Upper lobe of left lung (tissue), 6 donors: ENCODE data around the gene AGR3. TPM values are rescaled to one million over a fixed set of nuclear protein-coding genes. Genes with fewer than 3 reads are reported as not detected.

Source experiments
- ATAC-seq, 2 donors: fragments of 200-7000 bp; cut with Tn5 transposase; one replicate each; pipeline ENCODE4 v1.9.1; 2022; ENCODE audit warnings: mild to moderate bottlenecking in 2 of 2, moderate library complexity in 2 of 2; ENCODE audit not compliant: low FRiP score in 2 of 2
- DNase-seq, 2 donors: peaks; one replicate each; pipeline ENCODE4 v3.0.0-alpha.2; 2019 to 2020
- H3K27ac ChIP-seq, 4 donors: fragments of 200-600 bp; sonication (generic); one replicate each; pipeline ENCODE4 v1.5.1; 2016 to 2019
- H3K27me3 ChIP-seq, 4 donors: fragments of 200-600 bp; sonication (generic); one replicate each; pipeline ENCODE4 v1.5.1; 2017 to 2019
- H3K36me3 ChIP-seq, 4 donors: fragments of 200-600 bp; sonication (generic); one replicate each; pipeline ENCODE4 v1.5.1; 2016 to 2019
- H3K4me1 ChIP-seq, 4 donors: fragments of 200-600 bp; sonication (generic); one replicate each; pipeline ENCODE4 v1.5.1; 2018 to 2019
- H3K4me3 ChIP-seq, 4 donors: fragments of 200-600 bp; sonication (generic); one replicate each; pipeline ENCODE4 v1.5.1; 2017 to 2019; ENCODE audit warnings: mild to moderate bottlenecking in 2 of 4, moderate library complexity in 1 of 4
- H3K9me3 ChIP-seq, 4 donors: fragments of 200-600 bp; sonication (generic); one replicate each; pipeline ENCODE4 v1.5.1; 2018 to 2019
- EP300 ChIP-seq, 4 donors: sonication (generic); formaldehyde crosslinking; IDR thresholded peaks; one replicate each; pipeline ENCODE4 v1.5.1; 2017; ENCODE audit warnings: antibody characterized with exemption in 4 of 4, control low read depth in 2 of 4
- POLR2A ChIP-seq, 4 donors: fragments of 450-650 bp; IDR thresholded peaks; one replicate each; pipeline ENCODE4 v1.5.1; 2016 to 2017; ENCODE audit warnings: antibody characterized with exemption in 4 of 4, mild to moderate bottlenecking in 2 of 4
- POLR2AphosphoS5 ChIP-seq, 2 donors: sonication (generic); formaldehyde crosslinking; IDR thresholded peaks; one replicate each; pipeline ENCODE4 v1.5.1; 2017; ENCODE audit warnings: antibody characterized with exemption in 2 of 2
- WGBS, 2 donors: methylation state at CpG; one replicate each; pipeline ENCODE4 v1.1.5; 2017 to 2018; 5-methylcytosine and 5-hydroxymethylcytosine counted together
- total RNA-seq, 6 donors: library from RNA; depleted of rRNA in 4 of 6; stranded (reverse); fragments of >200 nt in 4 of 6; gene quantifications; one replicate each; pipeline versions ENCODE4 v1.1.0 to v1.2.1, GENCODE V29; 2016 to 2021
- TF ChIP-seq, protein P1 (sequence below), 6 experiments: fragments of 450-650 bp in 4 of 6; fragments of 200-600 bp in 2 of 6; sonication (generic) in 2 of 6; IDR thresholded peaks; one replicate each; pipeline ENCODE4 v1.5.1; 2016 to 2019; ENCODE audit warnings: antibody characterized with exemption in 6 of 6
- donor health status: DM: no; HTN: no; CAD: no; lungs with moderate emphysema.
- donor health status: DM: no; HTN: yes; CAD: no; lungs with severe emphysema.

AGR3 gene
- total RNA-seq, 6 donors from 2014 or later = 10.5 to 209 (median 74.6) TPM

DNA sequence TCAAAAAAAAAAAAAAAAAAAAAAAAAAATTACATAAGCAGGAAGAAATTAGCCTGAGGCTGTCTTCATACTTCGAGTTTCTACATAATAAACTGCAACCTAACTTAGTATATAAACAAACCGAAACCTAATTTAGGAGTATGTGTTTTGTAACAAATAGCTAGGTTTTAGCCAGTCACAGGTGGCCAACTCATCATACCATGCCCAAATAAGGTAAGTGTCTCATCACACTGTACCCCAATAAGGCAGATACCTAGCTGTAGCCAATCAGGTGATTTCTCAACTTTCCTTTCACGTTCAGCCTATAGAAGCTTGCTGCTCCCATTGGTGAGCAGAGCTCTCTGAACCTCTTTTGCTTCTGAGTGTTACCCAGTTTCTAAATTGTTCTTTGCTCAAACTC, 63.1 kb downstream of the AGR3 start:
- ATAC-seq = no peak
- no peak overlapping the region for H3K27ac ChIP-seq
- TF ChIP-seq POLR2AphosphoS5 (IDR thresholded peaks at IDR 0.05) = no peak
- TF ChIP-seq, protein P1, sequence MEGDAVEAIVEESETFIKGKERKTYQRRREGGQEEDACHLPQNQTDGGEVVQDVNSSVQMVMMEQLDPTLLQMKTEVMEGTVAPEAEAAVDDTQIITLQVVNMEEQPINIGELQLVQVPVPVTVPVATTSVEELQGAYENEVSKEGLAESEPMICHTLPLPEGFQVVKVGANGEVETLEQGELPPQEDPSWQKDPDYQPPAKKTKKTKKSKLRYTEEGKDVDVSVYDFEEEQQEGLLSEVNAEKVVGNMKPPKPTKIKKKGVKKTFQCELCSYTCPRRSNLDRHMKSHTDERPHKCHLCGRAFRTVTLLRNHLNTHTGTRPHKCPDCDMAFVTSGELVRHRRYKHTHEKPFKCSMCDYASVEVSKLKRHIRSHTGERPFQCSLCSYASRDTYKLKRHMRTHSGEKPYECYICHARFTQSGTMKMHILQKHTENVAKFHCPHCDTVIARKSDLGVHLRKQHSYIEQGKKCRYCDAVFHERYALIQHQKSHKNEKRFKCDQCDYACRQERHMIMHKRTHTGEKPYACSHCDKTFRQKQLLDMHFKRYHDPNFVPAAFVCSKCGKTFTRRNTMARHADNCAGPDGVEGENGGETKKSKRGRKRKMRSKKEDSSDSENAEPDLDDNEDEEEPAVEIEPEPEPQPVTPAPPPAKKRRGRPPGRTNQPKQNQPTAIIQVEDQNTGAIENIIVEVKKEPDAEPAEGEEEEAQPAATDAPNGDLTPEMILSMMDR (IDR thresholded peaks at IDR 0.05) = no peak
- no peak for TF ChIP-seq POLR2A (IDR thresholded peaks at IDR 0.05)
- TF ChIP-seq EP300 (IDR thresholded peaks at IDR 0.05) = no peak
- no peaks in the 10 kb centered on the region for H3K27me3 ChIP-seq
- no peaks in the 10 kb centered on the region for H3K36me3 ChIP-seq
- no peak for DNase-seq
- no peak overlapping the region for H3K4me3 ChIP-seq
- no peaks in the 10 kb centered on the region for H3K9me3 ChIP-seq
- H3K4me1 ChIP-seq = no peaks in the 10 kb centered on the region
- WGBS, 2 donors = 85 to 92% methylated on average over 3 of the region's 3 CpGs

DNA sequence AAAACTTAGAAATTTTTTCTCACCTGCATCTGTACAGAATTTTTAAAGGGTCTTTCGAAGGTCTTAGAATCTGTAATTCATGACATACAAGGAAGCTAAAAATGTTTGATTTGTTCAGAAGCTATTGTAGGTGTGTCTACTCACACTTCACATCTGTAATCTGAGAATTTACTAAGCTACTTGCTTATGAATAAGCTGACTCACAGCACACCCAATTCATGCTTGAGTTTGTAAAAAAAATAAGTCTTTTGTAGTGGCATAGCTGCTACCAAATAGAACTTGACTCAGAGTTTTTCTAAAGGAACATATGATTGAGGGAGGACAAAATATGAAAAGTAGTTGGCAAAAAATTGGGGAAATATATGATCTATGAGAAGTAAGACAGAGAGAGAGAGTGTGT, 64.2 kb downstream of the AGR3 start:
- no peak for ATAC-seq
- Histone ChIP-seq H3K4me1 (peaks cover 0 to 3% (median 0%) of the 10 kb centered on the region in 4 donors), H3K27me3 (no peaks in the 10 kb centered on the region), H3K36me3 (no peaks in the 10 kb centered on the region), H3K27ac (no peak overlapping the region), H3K4me3 (no peak overlapping the region), H3K9me3 (no peaks in the 10 kb centered on the region)
- DNase-seq = no peak
- 73 to 75% methylated on average over 1 of the region's 1 CpG for WGBS, 2 donors
- TF ChIP-seq POLR2AphosphoS5 (IDR thresholded peaks at IDR 0.05) (no peak), EP300 (IDR thresholded peaks at IDR 0.05) (no peak), POLR2A (IDR thresholded peaks at IDR 0.05) (no peak)
- TF ChIP-seq, protein P1 (IDR thresholded peaks at IDR 0.05) = no peak

DNA sequence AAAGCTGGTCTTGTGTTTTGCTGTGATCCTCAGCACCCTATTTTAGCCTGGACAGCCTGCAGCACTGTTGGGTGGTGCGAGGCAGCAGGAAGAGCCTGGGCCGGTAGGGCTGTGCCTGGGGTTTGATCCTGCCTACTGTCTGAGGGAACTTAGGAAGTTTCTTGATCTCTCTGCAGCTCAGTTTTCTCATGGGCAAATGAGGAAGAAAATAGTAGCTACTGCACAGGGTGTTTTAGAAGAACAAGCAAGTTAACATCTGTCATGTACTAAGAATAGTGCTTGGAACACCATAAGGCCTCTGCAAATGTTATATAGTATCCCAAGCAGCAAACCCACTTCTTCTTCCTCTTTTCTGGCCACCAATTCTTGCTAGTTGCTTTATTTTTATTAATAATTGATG, 65.0 kb downstream of the AGR3 start:
- DNase-seq = peak in 1 of 2 donors; percentile 13
- Histone ChIP-seq H3K9me3 (no peaks in the 10 kb centered on the region), H3K4me3 (no peak overlapping the region), H3K27ac (no peak overlapping the region), H3K27me3 (no peaks in the 10 kb centered on the region), H3K36me3 (no peaks in the 10 kb centered on the region), H3K4me1 (peaks cover 0 to 3% (median 0%) of the 10 kb centered on the region in 4 donors)
- ATAC-seq = peak; percentile 34 to 72
- TF ChIP-seq, protein P1 (IDR thresholded peaks at IDR 0.05) = no peak
- TF ChIP-seq POLR2AphosphoS5 (IDR thresholded peaks at IDR 0.05) (no peak), EP300 (IDR thresholded peaks at IDR 0.05) (no peak), POLR2A (IDR thresholded peaks at IDR 0.05) (no peak)
- 28 to 69% methylated on average over 2 of the region's 2 CpGs for WGBS, 2 donors

DNA sequence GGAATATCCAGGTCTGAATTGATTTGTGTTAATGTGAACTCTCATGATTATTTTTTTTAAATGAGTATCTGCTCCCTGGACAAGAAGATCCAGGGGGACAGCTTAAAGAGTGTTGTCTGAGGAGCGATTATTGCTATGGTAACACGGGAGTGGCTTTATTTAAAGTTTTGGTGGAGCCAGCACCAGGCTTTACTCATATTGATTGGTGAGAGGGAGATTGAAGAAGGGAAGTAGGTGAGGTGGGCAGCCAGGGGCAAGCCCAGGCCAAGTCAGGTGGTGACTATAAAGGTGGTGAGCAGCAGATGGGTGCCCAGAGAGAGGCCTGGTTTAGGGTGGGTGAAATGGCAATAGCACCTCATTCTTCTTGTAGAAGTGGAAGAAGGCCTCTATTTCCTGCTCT, 66.8 kb downstream of the AGR3 start:
- H3K9me3 ChIP-seq = no peaks in the 10 kb centered on the region
- no peak overlapping the region for H3K4me3 ChIP-seq
- peaks cover 0 to 3% (median 0%) of the 10 kb centered on the region in 4 donors for H3K4me1 ChIP-seq
- WGBS, 2 donors = 92 to 96% methylated on average over 2 of the region's 2 CpGs
- DNase-seq (no peak), ATAC-seq (no peak)
- TF ChIP-seq, protein P1 (IDR thresholded peaks at IDR 0.05) = no peak
- TF ChIP-seq POLR2A (IDR thresholded peaks at IDR 0.05) = no peak
- no peak for TF ChIP-seq EP300 (IDR thresholded peaks at IDR 0.05)
- TF ChIP-seq POLR2AphosphoS5 (IDR thresholded peaks at IDR 0.05) = no peak
- no peaks in the 10 kb centered on the region for H3K36me3 ChIP-seq
- H3K27me3 ChIP-seq = no peaks in the 10 kb centered on the region
- H3K27ac ChIP-seq = no peak overlapping the region

DNA sequence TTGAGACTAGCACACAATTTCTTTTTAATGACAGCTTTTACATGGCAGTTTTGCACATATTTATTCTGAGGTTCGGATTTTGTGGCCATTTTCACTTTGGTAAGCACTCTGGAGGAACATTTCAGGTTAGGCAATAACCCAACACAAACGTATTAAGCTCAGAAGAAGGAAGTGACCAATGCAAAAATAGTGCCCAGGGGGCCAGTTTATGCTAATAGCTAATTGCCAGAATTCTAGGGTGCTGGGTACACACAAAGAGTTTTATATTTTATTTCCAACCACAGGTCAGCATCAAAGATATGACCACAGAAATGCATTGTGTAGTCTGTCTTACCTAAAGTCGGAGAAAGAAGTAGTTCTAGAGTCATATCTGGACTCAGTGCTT, 68.6 kb downstream of the AGR3 start:
- peak in 1 of 2 donors; percentile 47 for ATAC-seq
- Histone ChIP-seq H3K27me3 (no peaks in the 10 kb centered on the region), H3K9me3 (no peaks in the 10 kb centered on the region), H3K4me1 (peaks cover 0 to 3% (median 0%) of the 10 kb centered on the region in 4 donors), H3K27ac (peak overlapping the region in 3 of 4 donors; percentile 19 to 49 (median 26)), H3K4me3 (no peak overlapping the region), H3K36me3 (no peaks in the 10 kb centered on the region)
- TF ChIP-seq, protein P1 (IDR thresholded peaks at IDR 0.05) = no peak
- TF ChIP-seq POLR2A (IDR thresholded peaks at IDR 0.05) = no peak
- no peak for TF ChIP-seq POLR2AphosphoS5 (IDR thresholded peaks at IDR 0.05)
- no peak for TF ChIP-seq EP300 (IDR thresholded peaks at IDR 0.05)
- DNase-seq = no peak
- 41 to 57% methylated on average over 3 of the region's 3 CpGs for WGBS, 2 donors
